Naive thymus-derived CD8-positive, alpha-beta T cell (primary cell): ENCODE results near the gene INPP5J. TPM values are rescaled to one million over a fixed set of nuclear protein-coding genes. Genes with fewer than 3 reads are reported as not detected.
"Not testable (repeated sequence)": the region's sequence is repeated elsewhere in the genome, so short reads cannot be mapped to it uniquely, and the experiment has no call there.

Experiments
- ATAC-seq, 2 donors: fragments of 150-1000 bp; cut with Tn5 transposase in 1 of 2; sonication (Bioruptor Pico), chemical (Tn5 transposase) in 1 of 2; 1 replicate in 1 of 2; 2 replicates in 1 of 2; pipeline ENCODE4 v1.10.0; 2021; ENCODE audit warnings: mild to moderate bottlenecking in 2 of 2, moderate library complexity in 2 of 2
- POLR2A ChIA-PET: fragments of 350-600 bp; sonication (Branson Sonifier 250); formaldehyde crosslinking; loops from one replicate; lab custom pipeline; 2021; ENCODE audit warnings: antibody characterized with exemption; lab: Charles Lee
- DNase-seq, 10 donors: peaks; one replicate each; pipeline versions ENCODE4 v3.0.0 to v3.0.0-alpha.2; 2020 to 2022
- H3K27ac Mint-ChIP-seq, 10 donors: one replicate each; pipeline ENCODE4 v1.8.0; 2020 to 2022; ENCODE audit warnings: mild to moderate bottlenecking in 10 of 10, mixed read lengths in 10 of 10, moderate library complexity in 4 of 10, inconsistent platforms in 1 of 10
- H3K27me3 Mint-ChIP-seq, 5 donors: one replicate each; pipeline ENCODE4 v1.8.0; 2021 to 2022; ENCODE audit warnings: mixed read lengths in 5 of 5
- H3K36me3 Mint-ChIP-seq, 3 donors: one replicate each; pipeline ENCODE4 v1.8.0; 2020 to 2022; ENCODE audit warnings: mixed read lengths in 3 of 3, mild to moderate bottlenecking in 2 of 3, inconsistent platforms in 1 of 3
- H3K4me1 Mint-ChIP-seq, 4 donors: one replicate each; pipeline ENCODE4 v1.8.0; 2021 to 2022; ENCODE audit warnings: mixed read lengths in 4 of 4
- H3K4me3 Mint-ChIP-seq, 10 donors: one replicate each; pipeline ENCODE4 v1.8.0; 2020 to 2022; ENCODE audit warnings: mild to moderate bottlenecking in 10 of 10, mixed read lengths in 10 of 10, moderate library complexity in 6 of 10, inconsistent platforms in 1 of 10
- H3K9me3 Mint-ChIP-seq, 9 donors: one replicate each; pipeline ENCODE4 v1.8.0; 2020 to 2022; ENCODE audit warnings: mixed read lengths in 9 of 9, mild to moderate bottlenecking in 3 of 9, inconsistent platforms in 1 of 9, moderate library complexity in 1 of 9
- polyA plus RNA-seq, 3 donors: library from polyadenylated mRNA; unstranded; fragments of 300-500 nt; fragmentation: Illumina TruSeq; gene quantifications; one replicate each; pipeline ENCODE4 v1.2.3, GENCODE V29; 2021
- total RNA-seq, 8 experiments: library from RNA in 2 of 8; stranded (reverse) in 2 of 8; gene quantifications; one replicate each; pipeline ENCODE4 v1.2.3 and lab custom pipeline; 2021 to 2026

Gene INPP5J, protein sequence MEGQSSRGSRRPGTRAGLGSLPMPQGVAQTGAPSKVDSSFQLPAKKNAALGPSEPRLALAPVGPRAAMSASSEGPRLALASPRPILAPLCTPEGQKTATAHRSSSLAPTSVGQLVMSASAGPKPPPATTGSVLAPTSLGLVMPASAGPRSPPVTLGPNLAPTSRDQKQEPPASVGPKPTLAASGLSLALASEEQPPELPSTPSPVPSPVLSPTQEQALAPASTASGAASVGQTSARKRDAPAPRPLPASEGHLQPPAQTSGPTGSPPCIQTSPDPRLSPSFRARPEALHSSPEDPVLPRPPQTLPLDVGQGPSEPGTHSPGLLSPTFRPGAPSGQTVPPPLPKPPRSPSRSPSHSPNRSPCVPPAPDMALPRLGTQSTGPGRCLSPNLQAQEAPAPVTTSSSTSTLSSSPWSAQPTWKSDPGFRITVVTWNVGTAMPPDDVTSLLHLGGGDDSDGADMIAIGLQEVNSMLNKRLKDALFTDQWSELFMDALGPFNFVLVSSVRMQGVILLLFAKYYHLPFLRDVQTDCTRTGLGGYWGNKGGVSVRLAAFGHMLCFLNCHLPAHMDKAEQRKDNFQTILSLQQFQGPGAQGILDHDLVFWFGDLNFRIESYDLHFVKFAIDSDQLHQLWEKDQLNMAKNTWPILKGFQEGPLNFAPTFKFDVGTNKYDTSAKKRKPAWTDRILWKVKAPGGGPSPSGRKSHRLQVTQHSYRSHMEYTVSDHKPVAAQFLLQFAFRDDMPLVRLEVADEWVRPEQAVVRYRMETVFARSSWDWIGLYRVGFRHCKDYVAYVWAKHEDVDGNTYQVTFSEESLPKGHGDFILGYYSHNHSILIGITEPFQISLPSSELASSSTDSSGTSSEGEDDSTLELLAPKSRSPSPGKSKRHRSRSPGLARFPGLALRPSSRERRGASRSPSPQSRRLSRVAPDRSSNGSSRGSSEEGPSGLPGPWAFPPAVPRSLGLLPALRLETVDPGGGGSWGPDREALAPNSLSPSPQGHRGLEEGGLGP
- total RNA-seq (under 1 TPM; 0.33 to 0.47 TPM), polyA plus RNA-seq (not detected), total RNA-seq (lab: John Stamatoyannopoulos, UW) (0 to 1.1 (median 0.16) reads per million in 6 experiments)

DNA sequence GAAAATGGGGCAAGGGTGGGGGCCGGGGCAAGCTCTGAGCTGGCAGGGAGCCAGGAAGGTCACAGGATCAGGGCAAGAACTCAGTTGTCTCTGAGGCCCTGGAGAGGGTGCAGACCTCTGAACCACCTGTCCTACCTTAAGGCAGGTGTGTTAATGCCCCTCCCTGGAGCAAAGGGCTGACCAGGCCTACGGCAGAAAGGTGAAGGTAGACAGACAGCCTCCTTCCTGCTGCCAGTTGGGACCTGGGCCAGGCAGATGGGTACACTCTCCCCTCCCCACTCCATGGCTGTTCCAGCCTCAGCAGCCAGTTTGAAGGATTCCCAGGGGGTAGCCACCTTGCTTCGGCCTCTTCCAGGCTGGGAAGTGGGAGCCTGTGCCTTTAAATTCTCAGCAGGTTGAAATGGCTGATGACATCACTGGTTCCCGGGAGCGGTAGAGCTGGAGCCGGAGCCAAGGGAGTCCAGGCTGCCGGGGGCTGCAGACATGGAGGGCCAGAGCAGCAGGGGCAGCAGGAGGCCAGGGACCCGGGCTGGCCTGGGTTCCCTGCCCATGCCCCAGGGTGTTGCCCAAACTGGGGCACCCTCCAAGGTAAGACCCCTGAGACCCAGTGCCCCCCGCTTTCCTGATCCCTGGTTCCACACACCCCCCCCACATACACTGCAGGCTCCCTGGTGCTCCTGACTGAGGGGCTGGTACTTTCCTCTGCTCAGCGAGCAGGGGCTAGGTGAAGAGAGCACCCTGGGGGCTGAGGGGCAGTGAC is at the start of gene INPP5J:
TSS of gene INPP5J (plus strand) at position 435 of the 760 bp plus-strand sequence. CDS start at position 484, 49 bp downstream.
- peaks cover 0 to 4% (median 0%) of the 10 kb centered on the region in 4 donors for H3K4me1 Mint-ChIP-seq
- ATAC-seq, result no peak
- H3K27me3 Mint-ChIP-seq, result peaks cover 0 to 3% (median 0%) of the 10 kb centered on the region in 5 donors
- no peak for DNase-seq
- no peak within 1 kb of the TSS for H3K4me3 Mint-ChIP-seq
- H3K27ac Mint-ChIP-seq, result peak within 1 kb of the TSS in 3 of 10 donors; percentile 23 to 68 (median 37)
- no peaks in the 10 kb centered on the region for H3K36me3 Mint-ChIP-seq
- POLR2A ChIA-PET, result no interaction called here
- no peaks in the 10 kb centered on the region for H3K9me3 Mint-ChIP-seq

DNA sequence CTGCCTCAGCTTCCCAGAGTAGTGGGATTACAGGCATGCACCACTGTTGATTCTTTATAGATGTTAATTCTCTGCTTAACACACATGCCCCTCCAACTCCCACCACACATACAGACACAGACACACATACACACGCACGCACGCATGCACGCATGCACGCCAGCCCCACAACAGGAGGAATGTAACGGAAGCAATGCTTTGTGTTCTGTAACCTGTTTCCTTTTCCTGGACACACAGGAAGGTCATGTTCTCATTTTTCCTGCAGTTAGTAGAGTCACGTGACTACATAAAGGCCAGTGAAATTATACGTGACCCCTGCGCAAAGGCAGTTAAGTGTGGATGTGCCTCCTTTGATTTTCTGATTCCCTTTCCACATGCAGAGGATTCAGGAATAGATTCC is 49.6 kb upstream of the INPP5J start:
- not testable (repeated sequence) for H3K4me3 Mint-ChIP-seq, H3K27me3 Mint-ChIP-seq, H3K9me3 Mint-ChIP-seq, ATAC-seq, DNase-seq, H3K27ac Mint-ChIP-seq, H3K36me3 Mint-ChIP-seq, H3K4me1 Mint-ChIP-seq
- POLR2A ChIA-PET, result interaction anchor here (0.6 kb wide), 1 partner anchor 123 kb away, joined by 4 read pairs; no protein-coding TSS in a partner anchor

DNA sequence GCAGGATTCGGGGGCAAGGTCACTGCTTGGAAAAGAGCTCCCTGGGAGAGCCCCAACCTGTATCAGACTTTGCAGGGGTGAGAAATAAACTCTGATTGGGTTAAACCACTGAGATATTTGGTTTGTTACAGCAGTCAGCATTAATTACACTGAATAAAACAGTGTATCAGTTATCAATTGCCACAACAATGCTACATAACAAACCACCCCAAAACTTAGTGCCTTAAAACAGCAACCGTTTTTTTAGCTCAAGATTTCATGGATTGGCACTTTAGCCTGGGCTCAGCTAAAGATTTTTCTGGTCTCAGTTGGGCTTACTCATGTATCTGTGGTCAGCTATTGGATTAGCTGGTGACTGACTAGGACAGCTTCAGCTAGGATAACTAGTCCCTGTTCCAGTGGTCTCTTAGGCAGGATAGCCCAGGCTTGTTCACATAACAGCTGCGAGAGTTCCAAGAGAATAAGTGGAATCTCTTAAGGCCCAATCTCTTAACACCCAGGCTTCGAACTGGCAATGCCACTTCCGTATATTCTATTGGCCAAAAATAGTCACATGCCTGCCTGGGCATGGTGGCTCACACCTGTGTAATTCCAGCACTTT is 49.1 kb upstream of the INPP5J start:
- not testable (repeated sequence) for DNase-seq, H3K27ac Mint-ChIP-seq, H3K4me1 Mint-ChIP-seq, H3K4me3 Mint-ChIP-seq, H3K9me3 Mint-ChIP-seq, H3K27me3 Mint-ChIP-seq, H3K36me3 Mint-ChIP-seq, ATAC-seq
- POLR2A ChIA-PET, result interaction anchor here (0.6 kb wide), 1 partner anchor 123 kb away, joined by 4 read pairs; no protein-coding TSS in a partner anchor

DNA sequence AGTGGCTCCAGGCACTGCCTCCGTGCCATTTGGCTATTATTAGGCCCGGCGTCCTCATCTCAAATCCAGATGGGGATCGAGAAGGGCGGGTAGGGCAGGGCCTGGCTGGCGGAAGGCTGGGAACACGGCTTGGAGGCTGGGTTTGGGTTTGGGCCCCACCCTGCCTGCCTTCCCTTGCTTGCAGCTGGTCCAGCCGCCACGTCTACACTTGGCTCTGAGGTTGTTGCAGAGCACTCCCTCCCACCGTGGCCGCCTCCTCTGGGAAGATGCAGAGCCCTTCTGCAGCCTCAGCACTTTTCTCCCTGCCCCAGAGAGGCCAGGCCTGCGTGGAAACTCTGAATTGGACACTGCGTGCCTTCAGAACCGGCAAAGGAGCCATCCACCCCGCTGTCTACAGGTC is 46.8 kb upstream of the INPP5J start:
- H3K27ac Mint-ChIP-seq, result no peak overlapping the region
- no peak for ATAC-seq

DNA sequence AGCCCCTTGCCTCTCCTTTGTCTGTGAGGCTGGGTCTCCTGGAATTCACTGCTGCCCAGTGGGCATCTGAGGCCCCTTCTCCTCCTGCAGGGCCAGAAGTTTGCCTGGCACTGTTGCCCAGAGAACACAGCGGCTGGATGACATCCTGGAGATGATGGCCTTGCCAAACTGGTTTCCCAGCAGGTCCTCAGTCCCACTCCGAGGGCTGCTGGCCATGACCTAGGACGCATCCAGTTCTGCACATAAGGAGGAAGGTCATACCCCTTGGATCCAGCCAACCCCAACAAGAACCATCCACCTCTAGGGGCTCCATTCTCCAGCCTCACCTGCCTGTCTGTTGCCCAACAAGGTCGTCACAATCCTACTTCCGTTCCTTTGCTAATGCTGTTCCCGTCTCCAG is 45.1 kb upstream of the INPP5J start:
- Mint-ChIP-seq H3K4me1 (peaks cover 11 to 23% (median 20%) of the 10 kb centered on the region in 4 donors), H3K36me3 (no peaks in the 10 kb centered on the region), H3K4me3 (no peak overlapping the region), H3K27me3 (no peaks in the 10 kb centered on the region), H3K9me3 (no peaks in the 10 kb centered on the region), H3K27ac (peak overlapping the region in 3 of 10 donors; percentile 27 to 57 (median 29))
- POLR2A ChIA-PET, result no interaction called here
- ATAC-seq (no peak), DNase-seq (no peak)

More for the DNA sequence above, 46.8 kb upstream of the INPP5J start:
- POLR2A ChIA-PET, result no interaction called here
- no peaks in the 10 kb centered on the region for H3K27me3 Mint-ChIP-seq
- no peaks in the 10 kb centered on the region for H3K9me3 Mint-ChIP-seq
- no peak for DNase-seq
- no peaks in the 10 kb centered on the region for H3K36me3 Mint-ChIP-seq
- H3K4me3 Mint-ChIP-seq, result no peak overlapping the region
- peaks cover 0 to 7% (median 5%) of the 10 kb centered on the region in 4 donors for H3K4me1 Mint-ChIP-seq

DNA sequence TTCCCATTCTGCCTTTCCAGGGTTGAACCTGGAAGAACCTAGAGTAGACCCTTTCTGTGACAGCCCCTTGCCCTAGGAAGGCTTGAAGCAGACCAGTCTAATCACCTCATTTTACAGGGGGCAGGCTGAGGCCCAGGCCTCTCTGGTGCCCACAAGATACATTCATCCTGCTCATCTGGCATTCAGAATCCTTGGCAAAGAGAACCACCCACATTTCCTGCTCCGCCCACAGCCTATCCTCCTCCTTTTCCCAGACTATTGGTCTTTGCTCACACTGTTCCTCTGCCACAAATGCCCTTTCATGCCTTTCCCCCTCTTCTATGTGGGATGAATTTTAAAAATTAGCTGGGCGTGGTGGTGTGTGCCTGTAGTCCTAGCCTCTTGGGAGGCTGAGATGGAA is 44.4 kb upstream of the INPP5J start:
- H3K27me3 Mint-ChIP-seq, H3K4me3 Mint-ChIP-seq, ATAC-seq, H3K27ac Mint-ChIP-seq, H3K9me3 Mint-ChIP-seq, H3K36me3 Mint-ChIP-seq, DNase-seq: not testable (repeated sequence)
- peaks cover 13 to 29% (median 27%) of the 10 kb centered on the region in 4 donors for H3K4me1 Mint-ChIP-seq
- POLR2A ChIA-PET, result interaction anchor here (7.5 kb wide), 1 partner anchor 109 kb away, joined by 74 read pairs; the partner anchor contains the start of genes MORC2 and TUG1

DNA sequence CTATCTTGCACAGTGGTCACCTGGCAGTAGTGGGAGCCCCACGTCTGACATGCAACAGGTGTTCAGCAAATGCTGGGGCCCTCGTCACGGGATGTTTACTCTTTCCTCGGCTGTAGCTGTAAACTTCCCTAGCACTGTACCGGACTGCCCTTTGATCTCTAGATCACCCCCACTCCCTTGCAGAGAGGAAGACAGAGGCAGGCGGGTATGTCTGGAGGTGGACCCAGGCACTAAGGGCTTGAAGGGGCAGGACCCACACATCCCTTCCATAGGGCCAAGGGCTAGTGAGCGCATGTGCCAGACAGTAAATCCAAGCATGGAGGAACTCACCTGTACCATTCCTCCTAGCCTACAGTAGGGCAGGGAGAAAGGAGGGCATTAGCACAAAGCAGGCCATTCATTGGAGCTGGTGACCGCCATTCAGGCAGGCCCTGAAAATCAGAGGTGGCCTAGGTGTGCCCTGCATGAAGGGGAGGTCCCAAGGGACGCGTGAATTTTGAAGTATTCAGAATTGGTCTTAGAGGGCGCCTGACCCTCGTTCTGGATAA is 43.6 kb upstream of the INPP5J start:
- Mint-ChIP-seq H3K27me3 (no peaks in the 10 kb centered on the region), H3K9me3 (no peaks in the 10 kb centered on the region), H3K27ac (no peak overlapping the region), H3K4me3 (peak overlapping the region in 1 of 10 donors; percentile 10), H3K36me3 (no peaks in the 10 kb centered on the region), H3K4me1 (peaks cover 16 to 37% (median 34%) of the 10 kb centered on the region in 4 donors)
- DNase-seq, result no peak
- ATAC-seq, result no peak
- POLR2A ChIA-PET, result interaction anchor here (0.8 to 7.5 kb wide), 2 partner anchors 109 to 138 kb away, joined by 3 to 74 read pairs; partner anchors contain the start of genes MORC2 and TUG1

DNA sequence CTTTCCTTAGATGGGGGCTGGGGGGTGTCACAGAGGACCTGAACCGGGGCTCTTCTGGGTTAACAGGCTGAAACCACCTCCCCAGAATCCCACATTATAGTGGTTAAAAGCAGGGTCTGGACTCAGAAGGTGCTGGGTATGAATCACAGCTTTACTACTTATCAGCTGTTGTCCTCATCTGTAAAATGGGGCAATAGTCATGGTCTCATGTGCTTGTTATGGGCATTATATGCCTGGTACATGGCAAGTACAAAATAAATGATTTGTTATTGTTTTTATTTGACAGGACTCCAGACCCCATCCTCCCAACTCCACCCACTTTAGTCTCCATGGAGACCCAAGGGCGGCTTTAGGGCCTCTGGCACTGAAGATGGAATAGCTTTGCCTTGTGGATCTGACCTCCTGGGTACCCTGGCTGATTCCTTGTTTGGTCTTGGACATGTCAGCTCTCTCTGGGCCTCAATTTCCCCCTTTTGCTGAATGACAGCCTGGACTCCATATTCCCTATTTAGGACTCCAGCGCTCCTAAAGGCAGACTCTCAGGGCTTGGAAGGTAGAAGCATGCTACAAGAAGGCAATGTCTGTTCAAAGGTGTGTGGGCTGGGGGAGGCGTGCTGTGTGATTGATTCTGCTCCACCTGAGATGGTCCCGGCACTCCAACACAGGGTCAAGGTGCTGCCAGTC is 42.5 kb upstream of the INPP5J start:
- ATAC-seq (no peak), DNase-seq (no peak)
- H3K9me3 Mint-ChIP-seq, result no peaks in the 10 kb centered on the region
- H3K36me3 Mint-ChIP-seq, result no peaks in the 10 kb centered on the region
- H3K27ac Mint-ChIP-seq, result peak overlapping the region in 8 of 10 donors; percentile 21 to 92 (median 84)
- peaks cover 18 to 43% (median 38%) of the 10 kb centered on the region in 4 donors for H3K4me1 Mint-ChIP-seq
- H3K27me3 Mint-ChIP-seq, result no peaks in the 10 kb centered on the region
- peak overlapping the region; percentile 85 to 95 (median 90) for H3K4me3 Mint-ChIP-seq
- POLR2A ChIA-PET, result interaction anchor here (0.9 to 7.5 kb wide), 2 partner anchors 110 to 158 kb away, joined by 3 to 74 read pairs; partner anchors contain the start of genes MORC2 and TUG1

DNA sequence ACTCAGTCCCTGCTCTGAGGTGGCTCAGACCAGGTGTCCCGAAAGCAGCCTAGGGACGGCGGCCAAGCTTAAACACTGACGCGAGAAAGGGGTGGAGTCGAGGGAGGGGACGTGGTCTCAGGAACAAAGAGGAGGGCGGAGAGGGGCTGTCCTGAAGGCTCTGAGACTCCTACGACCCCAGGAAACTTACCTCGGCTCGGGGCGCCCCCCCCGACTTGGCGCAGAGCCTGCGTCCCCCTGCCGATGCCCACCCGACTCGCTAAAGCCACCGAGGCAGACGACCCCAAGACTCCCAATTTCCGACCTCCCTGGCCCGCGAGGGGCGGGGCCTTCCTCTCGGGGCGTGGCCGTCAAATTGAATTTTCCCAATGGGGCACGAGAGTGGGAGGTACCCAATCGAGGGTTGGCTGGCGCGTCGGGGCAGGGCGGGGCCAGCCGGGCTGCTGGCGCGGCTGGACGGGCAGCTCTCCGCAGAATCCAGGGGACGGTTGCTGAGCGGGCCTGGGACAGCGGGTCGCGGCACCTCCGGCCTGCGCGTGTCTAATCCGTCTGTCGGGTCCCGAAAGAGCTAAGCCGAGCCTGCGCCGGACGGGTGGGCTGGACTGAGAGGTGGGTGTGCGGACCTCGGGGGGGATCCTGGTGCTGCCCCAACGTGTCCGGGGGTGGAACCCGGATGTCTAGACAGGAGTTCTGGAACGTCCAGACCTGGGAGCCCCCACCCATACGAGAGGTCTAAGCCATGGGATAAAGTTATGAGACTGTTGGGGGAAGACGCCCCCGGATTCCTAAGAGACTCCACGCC is 41.7 kb upstream of the INPP5J start, which contains the start of gene SMTN:
TSS of gene SMTN (plus strand) at position 471 of the 802 bp plus-strand sequence. CDS start 1,941 bp downstream, outside the sequence.
- Mint-ChIP-seq H3K27me3 (no peaks in the 10 kb centered on the region), H3K4me1 (peaks cover 19 to 46% (median 38%) of the 10 kb centered on the region in 4 donors), H3K4me3 (peak within 1 kb of the TSS; percentile 85 to 95 (median 90)), H3K36me3 (no peaks in the 10 kb centered on the region), H3K27ac (peak within 1 kb of the TSS; percentile 21 to 92 (median 82)), H3K9me3 (no peaks in the 10 kb centered on the region)
- ATAC-seq, result peak; percentile 70 to 72
- POLR2A ChIA-PET, result interaction anchor here (0.8 to 7.5 kb wide), 5 partner anchors 26 to 211 kb away, joined by 3 to 74 read pairs (median 10); partner anchors contain the start of genes MORC2, PIK3IP1, SELENOM and TUG1
- DNase-seq, result peak; percentile 79 to 91 (median 88)
